GM12878 (cell line): ENCODE results near the gene CELSR1. TPM values are rescaled to one million over a fixed set of nuclear protein-coding genes. Genes with fewer than 3 reads are reported as not detected.
"Not testable (repeated sequence)": the region's sequence is repeated elsewhere in the genome, so short reads cannot be mapped to it uniquely, and the experiment has no call there.

ENCODE experiments used
- ATAC-seq: fragments of 200-7000 bp; cut with Tn5 transposase; 3 replicates; pipeline ENCODE4 v1.9.1; 2020; ENCODE audit warnings: mild to moderate bottlenecking, moderate library complexity
- BruUV-seq: library from RNA; stranded (reverse); fragments of 400-500 nt; replicated peaks from 2 replicates; lab custom pipeline; 2021; lab: Mats Ljungman, UMichigan
- CTCF ChIA-PET: fragments of 300-600 bp; sonication (Branson Sonifier 250); formaldehyde crosslinking; extraction: SDS; loops from one replicate; lab custom pipeline; 2021; ENCODE audit warnings: inconsistent platforms; lab: Yijun Ruan, JAX
- POLR2A ChIA-PET: fragments of 350-600 bp; formaldehyde crosslinking; extraction: SDS; loops from one replicate; lab custom pipeline; 2021; ENCODE audit warnings: inconsistent platforms; lab: Charles Lee
- RAD21 ChIA-PET: fragments of 300-600 bp; sonication (Branson Sonifier 250); formaldehyde crosslinking; loops from one replicate; lab custom pipeline; 2023; ENCODE audit warnings: antibody characterized with exemption; ENCODE audit not compliant: unreplicated experiment; lab: Charles Lee
- SMC1A ChIA-PET: fragments of 300-600 bp; sonication (Branson Sonifier 250); formaldehyde crosslinking; loops from one replicate; lab custom pipeline; 2023; ENCODE audit not compliant: unreplicated experiment, uncharacterized antibody; lab: Charles Lee
- DNase-seq: peaks from one replicate; pipeline ENCODE4 v3.0.0-alpha.2; 2011; ENCODE audit warnings: low read depth, low spot score
- FAIRE-seq: peaks from 3 replicates; lab custom pipeline; 2011; peaks lifted over from hg19 to GRCh38; lab: Jason Lieb, UNC
- H2AFZ ChIP-seq: 2 replicates; pipeline ENCODE4 v1.6.0; 2011; ENCODE audit warnings: low read depth, low read length, control low read depth; ENCODE audit not compliant: control insufficient read depth
- H3K27ac ChIP-seq: 2 replicates; pipeline ENCODE4 v1.5.1; 2011; ENCODE audit warnings: control low read depth; ENCODE audit not compliant: control insufficient read depth, insufficient read depth
- H3K27me3 ChIP-seq, 2 experiments: replicated peaks in 1 of 2; 2 replicates each; pipeline versions ENCODE4 v1.6.0 to v1.6.1; 2011; ENCODE audit warnings: low read length in 1 of 2; ENCODE audit not compliant: control insufficient read depth in 2 of 2, insufficient read depth in 2 of 2
- H3K36me3 ChIP-seq, 2 experiments: 2 replicates each; pipeline ENCODE4 v1.5.1; 2011; ENCODE audit warnings: low read length in 1 of 2; ENCODE audit not compliant: control insufficient read depth in 2 of 2, insufficient read depth in 2 of 2
- H3K4me1 ChIP-seq: 2 replicates; pipeline ENCODE4 v1.6.1; 2011; ENCODE audit warnings: mild to moderate bottlenecking, low read length, moderate library complexity, mixed read lengths; ENCODE audit not compliant: control insufficient read depth, insufficient read depth
- H3K4me2 ChIP-seq: 2 replicates; pipeline ENCODE4 v1.6.0; 2011; ENCODE audit warnings: control low read depth; ENCODE audit not compliant: control insufficient read depth, insufficient read depth
- H3K4me3 ChIP-seq: fragments of 200-600 bp; sonication (generic); 2 replicates; pipeline ENCODE4 v1.5.1; 2016
- H3K79me2 ChIP-seq: 2 replicates; pipeline ENCODE4 v1.6.0; 2011; ENCODE audit warnings: low read length; ENCODE audit not compliant: control insufficient read depth, insufficient read depth
- H3K9ac ChIP-seq: 2 replicates; pipeline ENCODE4 v1.8.0; 2011; ENCODE audit warnings: low read length, control low read depth, mixed read lengths; ENCODE audit not compliant: control insufficient read depth, insufficient read depth
- H3K9me3 ChIP-seq: replicated peaks from 3 replicates; pipeline ENCODE4 v1.5.1; 2011; ENCODE audit warnings: mild to moderate bottlenecking, low read length; ENCODE audit not compliant: control insufficient read depth, insufficient read depth
- H4K20me1 ChIP-seq: 2 replicates; pipeline ENCODE4 v1.6.0; 2011; ENCODE audit not compliant: control insufficient read depth, insufficient read depth
- CHD4 ChIP-seq: fragments of 200-600 bp; sonication (generic); IDR thresholded peaks from 2 replicates; pipeline ENCODE4 v1.6.1; 2016; ENCODE audit warnings: mild to moderate bottlenecking
- NR2F1 ChIP-seq: fragments of 450-650 bp; conservative IDR thresholded peaks from 2 replicates; pipeline ENCODE4 v1.6.1; 2017; ENCODE audit warnings: mild to moderate bottlenecking
- PRDM15 ChIP-seq: fragments of 450-650 bp; formaldehyde crosslinking; IDR thresholded peaks from 2 replicates; pipeline ENCODE4 v1.4.0; 2020; ENCODE audit warnings: mild to moderate bottlenecking, moderate library complexity
- RB1 ChIP-seq: fragments of 450-650 bp; formaldehyde crosslinking; IDR thresholded peaks from 2 replicates; pipeline ENCODE4 v1.6.1; 2017; ENCODE audit warnings: mild to moderate bottlenecking, borderline replicate concordance
- RCOR1 ChIP-seq: conservative IDR thresholded peaks from 2 replicates; pipeline ENCODE4 v1.6.1; 2012; ENCODE audit warnings: low read depth, low read length, improper control_type of control experiment
- SREBF2 ChIP-seq: IDR thresholded peaks from 2 replicates; pipeline ENCODE4 v1.6.1; 2012; ENCODE audit warnings: mild to moderate bottlenecking, low read length
- USF2 ChIP-seq: IDR thresholded peaks from 2 replicates; pipeline ENCODE4 v1.6.1; 2011; ENCODE audit warnings: low read depth, low read length, improper control_type of control experiment, borderline replicate concordance
- ZNF207 ChIP-seq: fragments of 450-650 bp; IDR thresholded peaks from 2 replicates; pipeline ENCODE4 v1.6.1; 2014; ENCODE audit warnings: antibody characterized with exemption, mild to moderate bottlenecking, borderline replicate concordance
- WGBS: methylation state at CpG from one replicate; pipeline ENCODE4 v1.1.6; 2016; ENCODE audit warnings: low lambda C conversion rate; ENCODE audit not compliant: insufficient replicate concordance, insufficient coverage; ENCODE audit errors: missing lambda C conversion rate; 5-methylcytosine and 5-hydroxymethylcytosine counted together
- in situ Hi-C: fragments of 300-500 bp; cut with MboI; formaldehyde crosslinking; loops from 9 replicates; pipeline ENCODE4 v1.14.3; 2018; ENCODE audit warnings: mixed read lengths
- intact Hi-C: fragments of 100-400 bp; cut with micrococcal nuclease; formaldehyde crosslinking; loops from one replicate; pipeline ENCODE4 v1.14.2; 2022; ENCODE audit not compliant: unreplicated experiment
- polyA plus RNA-seq, 11 experiments: library from polyadenylated mRNA; depleted of rRNA in 4 of 11; unstranded in 6 of 11; stranded (reverse) in 5 of 11; fragments of >200 nt; fragmentation: Nextera tagmentation in 4 of 11; fragmentation: Illumina TruSeq in 1 of 11; extraction: Ambion mirVana in 4 of 11; extraction: Trizol in 1 of 11; gene quantifications; 1 replicate in 1 of 11; 2 replicates in 10 of 11; pipeline versions ENCODE4 v1.2.1 to v1.2.3, GENCODE V29; 2011 to 2016; ENCODE audit warnings: inconsistent platforms in 2 of 11, missing spikeins in 2 of 11, low read depth in 1 of 11
- total RNA-seq, 4 experiments: library from RNA; depleted of rRNA in 3 of 4; stranded (reverse); fragments of >200 nt in 3 of 4; fragmentation: Illumina TruSeq in 1 of 4; extraction: Trizol in 1 of 4; gene quantifications; 2 replicates each; pipeline versions ENCODE4 v1.2.1 to v1.2.3, GENCODE V29; 2013 to 2021
- TF ChIP-seq, protein P1 (sequence below): IDR thresholded peaks from 2 replicates; pipeline ENCODE4 v1.6.1; 2012; ENCODE audit warnings: mild to moderate bottlenecking, low read depth, low read length
- TF ChIP-seq, protein P2 (sequence below): fragments of 450-650 bp; IDR thresholded peaks from 2 replicates; pipeline ENCODE4 v1.6.1; 2014; ENCODE audit warnings: mild to moderate bottlenecking

CELSR1 gene
- total and polyA plus RNA-seq, 10 of the 15 experiments (the other 5 are each of a cell fraction or from before 2014, with no cell fraction given) = 0.05 to 1.7 (median 0.35) TPM; not detected in 2

GRCh38 chr22:46501701-46502100 lies 35.7 kb downstream of the CELSR1 start (continued):
- TF ChIP-seq, protein P1, sequence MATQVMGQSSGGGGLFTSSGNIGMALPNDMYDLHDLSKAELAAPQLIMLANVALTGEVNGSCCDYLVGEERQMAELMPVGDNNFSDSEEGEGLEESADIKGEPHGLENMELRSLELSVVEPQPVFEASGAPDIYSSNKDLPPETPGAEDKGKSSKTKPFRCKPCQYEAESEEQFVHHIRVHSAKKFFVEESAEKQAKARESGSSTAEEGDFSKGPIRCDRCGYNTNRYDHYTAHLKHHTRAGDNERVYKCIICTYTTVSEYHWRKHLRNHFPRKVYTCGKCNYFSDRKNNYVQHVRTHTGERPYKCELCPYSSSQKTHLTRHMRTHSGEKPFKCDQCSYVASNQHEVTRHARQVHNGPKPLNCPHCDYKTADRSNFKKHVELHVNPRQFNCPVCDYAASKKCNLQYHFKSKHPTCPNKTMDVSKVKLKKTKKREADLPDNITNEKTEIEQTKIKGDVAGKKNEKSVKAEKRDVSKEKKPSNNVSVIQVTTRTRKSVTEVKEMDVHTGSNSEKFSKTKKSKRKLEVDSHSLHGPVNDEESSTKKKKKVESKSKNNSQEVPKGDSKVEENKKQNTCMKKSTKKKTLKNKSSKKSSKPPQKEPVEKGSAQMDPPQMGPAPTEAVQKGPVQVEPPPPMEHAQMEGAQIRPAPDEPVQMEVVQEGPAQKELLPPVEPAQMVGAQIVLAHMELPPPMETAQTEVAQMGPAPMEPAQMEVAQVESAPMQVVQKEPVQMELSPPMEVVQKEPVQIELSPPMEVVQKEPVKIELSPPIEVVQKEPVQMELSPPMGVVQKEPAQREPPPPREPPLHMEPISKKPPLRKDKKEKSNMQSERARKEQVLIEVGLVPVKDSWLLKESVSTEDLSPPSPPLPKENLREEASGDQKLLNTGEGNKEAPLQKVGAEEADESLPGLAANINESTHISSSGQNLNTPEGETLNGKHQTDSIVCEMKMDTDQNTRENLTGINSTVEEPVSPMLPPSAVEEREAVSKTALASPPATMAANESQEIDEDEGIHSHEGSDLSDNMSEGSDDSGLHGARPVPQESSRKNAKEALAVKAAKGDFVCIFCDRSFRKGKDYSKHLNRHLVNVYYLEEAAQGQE = no peak
- TF ChIP-seq, protein P2, sequence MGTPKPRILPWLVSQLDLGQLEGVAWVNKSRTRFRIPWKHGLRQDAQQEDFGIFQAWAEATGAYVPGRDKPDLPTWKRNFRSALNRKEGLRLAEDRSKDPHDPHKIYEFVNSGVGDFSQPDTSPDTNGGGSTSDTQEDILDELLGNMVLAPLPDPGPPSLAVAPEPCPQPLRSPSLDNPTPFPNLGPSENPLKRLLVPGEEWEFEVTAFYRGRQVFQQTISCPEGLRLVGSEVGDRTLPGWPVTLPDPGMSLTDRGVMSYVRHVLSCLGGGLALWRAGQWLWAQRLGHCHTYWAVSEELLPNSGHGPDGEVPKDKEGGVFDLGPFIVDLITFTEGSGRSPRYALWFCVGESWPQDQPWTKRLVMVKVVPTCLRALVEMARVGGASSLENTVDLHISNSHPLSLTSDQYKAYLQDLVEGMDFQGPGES = no peak
- TF ChIP-seq USF2 (no peak), SREBF2 (no peak), RCOR1 (no peak), CHD4 (no peak), NR2F1 (no peak), ZNF207 (no peak), RB1 (no peak), PRDM15 (CRISPR knock-in tag) (no peak)

GRCh38 chr22:46501265-46501664 lies 36.2 kb downstream of the CELSR1 start:
- FAIRE-seq = not testable (repeated sequence)

More at GRCh38 chr22:46501265-46501664, 36.2 kb downstream of the CELSR1 start:
- H3K79me2 ChIP-seq, H4K20me1 ChIP-seq, H3K4me3 ChIP-seq, H2AFZ ChIP-seq, H3K27me3 ChIP-seq, POLR2A ChIA-PET, in situ Hi-C loops, H3K36me3 ChIP-seq, H3K4me1 ChIP-seq, H3K9ac ChIP-seq, RAD21 ChIA-PET, H3K27ac ChIP-seq, intact Hi-C loops, BruUV-seq, CTCF ChIA-PET, DNase-seq, H3K4me2 ChIP-seq, H3K9me3 ChIP-seq, ATAC-seq: not testable (repeated sequence)
- SMC1A ChIA-PET = interaction anchor here (1.3 kb wide), 1 partner anchor 134 kb away, joined by 3 read pairs; no protein-coding TSS in a partner anchor
- WGBS = 28% methylated on average over 12 of the region's 12 CpGs
